ENCODE results near the gene PXYLP1. TPM values are rescaled to one million over a fixed set of nuclear protein-coding genes. Genes with fewer than 3 reads are reported as not detected.

The PXYLP1 gene
- total and polyA plus RNA-seq, 2 of the 8 experiments (the other 6 are each of a cell fraction or from before 2014, with no cell fraction given) = 19.4 to 20.6 TPM

GRCh38 chr3:141280086-141280485, 48.5 kb downstream of the PXYLP1 start (continued):
- TF ChIP-seq HDAC2 (IDR thresholded peaks at IDR 0.05; ENCODE audit: borderline replicate concordance in 1 of 2, low read depth in 2 of 2, low read length in 2 of 2) = no peak
- no peak for TF ChIP-seq ASH2L (IDR thresholded peaks at IDR 0.05; ENCODE audit: low read length)
- TF ChIP-seq EZH2 (IDR thresholded peaks at IDR 0.05; ENCODE audit: low read depth, low read length, severe bottlenecking) = no peak
- TF ChIP-seq, protein P1, sequence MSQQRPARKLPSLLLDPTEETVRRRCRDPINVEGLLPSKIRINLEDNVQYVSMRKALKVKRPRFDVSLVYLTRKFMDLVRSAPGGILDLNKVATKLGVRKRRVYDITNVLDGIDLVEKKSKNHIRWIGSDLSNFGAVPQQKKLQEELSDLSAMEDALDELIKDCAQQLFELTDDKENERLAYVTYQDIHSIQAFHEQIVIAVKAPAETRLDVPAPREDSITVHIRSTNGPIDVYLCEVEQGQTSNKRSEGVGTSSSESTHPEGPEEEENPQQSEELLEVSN (IDR thresholded peaks at IDR 0.05) = no peak
- TF ChIP-seq SIRT6 (IDR thresholded peaks at IDR 0.05; ENCODE audit: low read length) = no peak
- no peak for TF ChIP-seq SIX5 (IDR thresholded peaks at IDR 0.05; ENCODE audit: low read depth, low read length)
